SK-N-SH treated with all-trans-retinoic acid at 6 μM for 48 hours (cell line): ENCODE measurements around the gene XPR1.

ENCODE experiments used
- ATAC-seq: fragments of 200-7000 bp; cut with Tn5 transposase; 3 replicates; pipeline ENCODE4 v1.9.1; 2020; ENCODE audit warnings: mild to moderate bottlenecking, moderate library complexity
- BACH2 ChIP-seq: fragments of 250-450 bp; sonication (Bioruptor Pico); IDR thresholded peaks from 2 replicates; pipeline ENCODE4 v1.9.0; 2021; ENCODE audit warnings: mild to moderate bottlenecking, borderline replicate concordance
- CREB5 ChIP-seq: fragments of 250-450 bp; sonication (Bioruptor Pico); IDR thresholded peaks from 2 replicates; pipeline ENCODE4 v1.5.1; 2020; ENCODE audit warnings: low read depth, mild to moderate bottlenecking, moderate library complexity
- CSDC2 ChIP-seq: fragments of 250-450 bp; sonication (Bioruptor Pico); IDR thresholded peaks from 2 replicates; pipeline ENCODE4 v1.5.0; 2020; ENCODE audit warnings: mild to moderate bottlenecking, moderate library complexity
- ESRRG ChIP-seq: fragments of 250-450 bp; sonication (Bioruptor Pico); IDR thresholded peaks from 2 replicates; pipeline ENCODE4 v1.6.1; 2021; ENCODE audit warnings: mild to moderate bottlenecking
- ISL1 ChIP-seq: fragments of 250-450 bp; sonication (Bioruptor Pico); IDR thresholded peaks from 2 replicates; pipeline ENCODE4 v2.1.2; 2022; ENCODE audit warnings: mild to moderate bottlenecking, moderate library complexity
- OSR1 ChIP-seq: fragments of 250-450 bp; sonication (Bioruptor Pico); IDR thresholded peaks from 2 replicates; pipeline ENCODE4 v1.8.0; 2022; ENCODE audit warnings: moderate library complexity, mild to moderate bottlenecking, inconsistent platforms
- PATZ1 ChIP-seq: fragments of 250-450 bp; sonication (Bioruptor Pico); IDR thresholded peaks from 2 replicates; pipeline ENCODE4 v1.8.0; 2020; ENCODE audit warnings: mild to moderate bottlenecking, moderate library complexity, borderline replicate concordance
- POU6F1 ChIP-seq: fragments of 250-450 bp; sonication (Bioruptor Pico); IDR thresholded peaks from 2 replicates; pipeline ENCODE4 v1.8.0; 2021; ENCODE audit warnings: low read depth, mild to moderate bottlenecking, moderate library complexity, borderline replicate concordance
- PPARA ChIP-seq: fragments of 250-450 bp; sonication (Bioruptor Pico); IDR thresholded peaks from 2 replicates; pipeline ENCODE4 v1.5.0; 2020; ENCODE audit warnings: mild to moderate bottlenecking, borderline replicate concordance
- RARB ChIP-seq: fragments of 250-450 bp; sonication (Bioruptor Pico); IDR thresholded peaks from 2 replicates; pipeline ENCODE4 v1.8.0; 2021; ENCODE audit warnings: mild to moderate bottlenecking, moderate library complexity
- TCF4 ChIP-seq: fragments of 250-450 bp; sonication (Bioruptor Pico); IDR thresholded peaks from 2 replicates; pipeline ENCODE4 v1.8.0; 2021; ENCODE audit warnings: mild to moderate bottlenecking, moderate library complexity, borderline replicate concordance
- TOX ChIP-seq: fragments of 250-450 bp; sonication (Bioruptor Pico); IDR thresholded peaks from 2 replicates; pipeline ENCODE4 v1.8.0; 2021; ENCODE audit warnings: mild to moderate bottlenecking, moderate library complexity, borderline replicate concordance
- TSHZ2 ChIP-seq: fragments of 250-450 bp; sonication (Bioruptor Pico); IDR thresholded peaks from 2 replicates; pipeline ENCODE4 v1.5.0; 2020; ENCODE audit warnings: mild to moderate bottlenecking, moderate library complexity
- ZC3H10 ChIP-seq: fragments of 250-450 bp; sonication (Bioruptor Pico); IDR thresholded peaks from 2 replicates; pipeline ENCODE4 v1.5.1; 2021; ENCODE audit warnings: mild to moderate bottlenecking, moderate library complexity
- ZFP3 ChIP-seq: fragments of 250-450 bp; sonication (Bioruptor Pico); IDR thresholded peaks from 2 replicates; pipeline ENCODE4 v1.5.0; 2020; ENCODE audit warnings: mild to moderate bottlenecking, moderate library complexity
- ZFP30 ChIP-seq: fragments of 450-650 bp; formaldehyde crosslinking; IDR thresholded peaks from 2 replicates; pipeline ENCODE4 v1.5.0; 2022; ENCODE audit warnings: mild to moderate bottlenecking, moderate library complexity
- ZNF565 ChIP-seq: fragments of 450-650 bp; formaldehyde crosslinking; conservative IDR thresholded peaks from 2 replicates; pipeline ENCODE4 v1.5.0; 2020; ENCODE audit warnings: low read depth, mild to moderate bottlenecking, moderate library complexity
- ZNF70 ChIP-seq: fragments of 450-650 bp; formaldehyde crosslinking; IDR thresholded peaks from 2 replicates; pipeline ENCODE4 v1.5.0; 2020; ENCODE audit warnings: mild to moderate bottlenecking, moderate library complexity
- ZNF8 ChIP-seq: fragments of 450-650 bp; formaldehyde crosslinking; IDR thresholded peaks from 2 replicates; pipeline ENCODE4 v1.5.0; 2020; ENCODE audit warnings: mild to moderate bottlenecking, moderate library complexity

Gene XPR1

GRCh38 chr1:180672505-180672904, 40.7 kb downstream of the XPR1 start (continued):
- TF ChIP-seq CREB5 (CRISPR knock-in tag) (no peak), OSR1 (CRISPR knock-in tag) (no peak), ZNF565 (no peak), ESRRG (no peak), ZFP30 (CRISPR knock-in tag) (no peak), POU6F1 (CRISPR knock-in tag) (no peak), PPARA (CRISPR knock-in tag) (no peak), PATZ1 (no peak), ZFP3 (no peak), ZNF70 (CRISPR knock-in tag) (no peak), ZC3H10 (CRISPR knock-in tag) (no peak), RARB (CRISPR knock-in tag) (no peak)

GRCh38 chr1:180674603-180675530, 43.0 kb downstream of the XPR1 start:
- TF ChIP-seq ZNF565 = no peak
- TF ChIP-seq TOX (CRISPR knock-in tag) = no peak
- peak; percentile 49 for ATAC-seq

- TF ChIP-seq RARB (CRISPR knock-in tag) (no peak), ZFP3 (no peak), TCF4 (CRISPR knock-in tag) (no peak), ISL1 (CRISPR knock-in tag) (no peak), BACH2 (CRISPR knock-in tag) (no peak), PPARA (CRISPR knock-in tag) (no peak), TSHZ2 (CRISPR knock-in tag) (no peak), CSDC2 (CRISPR knock-in tag) (no peak), ZNF8 (CRISPR knock-in tag) (no peak), POU6F1 (CRISPR knock-in tag) (no peak), OSR1 (CRISPR knock-in tag) (no peak), PATZ1 (no peak)
- no peak for ATAC-seq
Observed at GRCh38 chr1:180675586-180675985, 43.8 kb downstream of the XPR1 start.
